ENCODE results near the gene FSTL5. TPM values are rescaled to one million over a fixed set of nuclear protein-coding genes. Genes with fewer than 3 reads are reported as not detected.
A peak's percentile ranks its signal among the peaks of the same experiment; 100 is the strongest.

Gene FSTL5
- total and polyA plus RNA-seq, 10 of the 15 experiments (the other 5 are each of a cell fraction or from before 2014, with no cell fraction given) = 0.04 to 2.4 (median 0.08) TPM; not detected in 4

DNA sequence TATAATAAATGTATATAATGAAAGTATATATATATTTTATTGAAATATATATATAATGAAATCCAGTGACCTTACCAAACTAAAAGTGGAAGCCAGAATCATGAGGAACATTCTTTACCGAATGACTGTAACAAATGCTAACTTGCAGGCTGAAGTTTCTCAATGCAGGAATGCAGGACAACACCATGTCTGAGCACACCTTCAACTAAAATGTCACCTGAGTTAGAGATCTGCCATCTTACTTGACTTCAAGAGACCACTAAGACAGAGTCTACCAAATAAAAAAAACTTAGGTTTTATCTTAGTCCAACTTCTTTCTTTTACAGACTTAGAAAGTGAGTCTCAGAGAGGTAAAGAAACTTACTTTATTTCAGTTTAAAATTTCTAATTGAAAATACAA, 176.2 kb downstream of the FSTL5 start (continued):
- TF ChIP-seq, protein P1, sequence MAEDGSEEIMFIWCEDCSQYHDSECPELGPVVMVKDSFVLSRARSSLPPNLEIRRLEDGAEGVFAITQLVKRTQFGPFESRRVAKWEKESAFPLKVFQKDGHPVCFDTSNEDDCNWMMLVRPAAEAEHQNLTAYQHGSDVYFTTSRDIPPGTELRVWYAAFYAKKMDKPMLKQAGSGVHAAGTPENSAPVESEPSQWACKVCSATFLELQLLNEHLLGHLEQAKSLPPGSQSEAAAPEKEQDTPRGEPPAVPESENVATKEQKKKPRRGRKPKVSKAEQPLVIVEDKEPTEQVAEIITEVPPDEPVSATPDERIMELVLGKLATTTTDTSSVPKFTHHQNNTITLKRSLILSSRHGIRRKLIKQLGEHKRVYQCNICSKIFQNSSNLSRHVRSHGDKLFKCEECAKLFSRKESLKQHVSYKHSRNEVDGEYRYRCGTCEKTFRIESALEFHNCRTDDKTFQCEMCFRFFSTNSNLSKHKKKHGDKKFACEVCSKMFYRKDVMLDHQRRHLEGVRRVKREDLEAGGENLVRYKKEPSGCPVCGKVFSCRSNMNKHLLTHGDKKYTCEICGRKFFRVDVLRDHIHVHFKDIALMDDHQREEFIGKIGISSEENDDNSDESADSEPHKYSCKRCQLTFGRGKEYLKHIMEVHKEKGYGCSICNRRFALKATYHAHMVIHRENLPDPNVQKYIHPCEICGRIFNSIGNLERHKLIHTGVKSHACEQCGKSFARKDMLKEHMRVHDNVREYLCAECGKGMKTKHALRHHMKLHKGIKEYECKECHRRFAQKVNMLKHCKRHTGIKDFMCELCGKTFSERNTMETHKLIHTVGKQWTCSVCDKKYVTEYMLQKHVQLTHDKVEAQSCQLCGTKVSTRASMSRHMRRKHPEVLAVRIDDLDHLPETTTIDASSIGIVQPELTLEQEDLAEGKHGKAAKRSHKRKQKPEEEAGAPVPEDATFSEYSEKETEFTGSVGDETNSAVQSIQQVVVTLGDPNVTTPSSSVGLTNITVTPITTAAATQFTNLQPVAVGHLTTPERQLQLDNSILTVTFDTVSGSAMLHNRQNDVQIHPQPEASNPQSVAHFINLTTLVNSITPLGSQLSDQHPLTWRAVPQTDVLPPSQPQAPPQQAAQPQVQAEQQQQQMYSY (CRISPR knock-in tag; IDR thresholded peaks at IDR 0.05) = no peak
- TF ChIP-seq RUNX3 (IDR thresholded peaks at IDR 0.05; ENCODE audit: low read length) (no peak), IKZF2 (IDR thresholded peaks at IDR 0.05) (no peak)

DNA sequence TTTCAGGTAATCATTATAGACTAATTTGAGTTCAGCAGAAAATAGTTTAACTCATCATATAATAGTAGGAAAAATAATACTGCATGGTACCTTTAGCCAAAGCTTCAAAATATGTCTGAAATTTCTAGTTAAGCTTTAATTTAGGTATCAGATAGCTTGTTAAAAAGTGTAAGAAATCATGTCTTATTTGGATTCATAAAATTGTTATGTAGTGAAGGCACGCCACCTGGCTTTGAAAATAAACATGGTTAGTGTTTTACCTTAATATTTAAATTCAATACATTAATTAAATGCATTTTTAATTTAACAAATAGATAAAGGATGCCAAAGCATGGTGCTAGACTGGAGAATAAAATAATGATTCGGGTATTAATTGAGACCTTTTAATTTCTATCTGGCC, 211.4 kb downstream of the FSTL5 start:
- in situ Hi-C loops (cut with MboI) = loop anchor here (25.0 kb wide), 1 partner anchor 690 kb away; no protein-coding TSS in a partner anchor
- DNase-seq (ENCODE audit: low read depth, low spot score) (no peak), ATAC-seq (no peak), FAIRE-seq (no peak)
- SMC1A ChIA-PET (ENCODE audit: uncharacterized antibody, unreplicated experiment) = interaction anchor here (0.9 to 2.4 kb wide), 22 partner anchors 9 to 705 kb away, joined by 3 to 24 read pairs (median 4); no protein-coding TSS in a partner anchor
- Histone ChIP-seq H3K4me3 (no peak overlapping the region), H3K27ac (ENCODE audit: control insufficient read depth, insufficient read depth) (no peak overlapping the region), H2AFZ (ENCODE audit: control insufficient read depth, low read depth, low read length) (no peak overlapping the region), H4K20me1 (ENCODE audit: control insufficient read depth, insufficient read depth) (no peaks in the 10 kb centered on the region), H3K79me2 (ENCODE audit: control insufficient read depth, insufficient read depth, low read length) (no peaks in the 10 kb centered on the region), H3K27me3 (replicated peaks in 1 of 2; ENCODE audit: control insufficient read depth in 2 of 2, insufficient read depth in 2 of 2, low read length in 1 of 2) (no peaks in the 10 kb centered on the region), H3K9me3 (replicated peaks; ENCODE audit: control insufficient read depth, insufficient read depth, low read length) (no peaks in the 10 kb centered on the region), H3K36me3 (ENCODE audit: control insufficient read depth in 2 of 2, insufficient read depth in 2 of 2, low read length in 1 of 2) (no peaks in the 10 kb centered on the region), H3K4me2 (ENCODE audit: control insufficient read depth, insufficient read depth) (no peak overlapping the region), H3K9ac (ENCODE audit: control insufficient read depth, insufficient read depth, low read length) (no peak overlapping the region), H3K4me1 (ENCODE audit: control insufficient read depth, insufficient read depth, low read length) (no peaks in the 10 kb centered on the region)
- RAD21 ChIA-PET (ENCODE audit: unreplicated experiment) = interaction anchor here (0.9 to 3.0 kb wide), 13 partner anchors 22 to 702 kb away, joined by 3 to 40 read pairs (median 5); no protein-coding TSS in a partner anchor
- WGBS (ENCODE audit: insufficient coverage, insufficient replicate concordance, low lambda C conversion rate, missing lambda C conversion rate) = 0% methylated on average over 2 of the region's 2 CpGs
- no TSS peak for BruUV-seq (replicated peaks)
- CTCF ChIA-PET = interaction anchor here (0.7 to 1.9 kb wide), 19 partner anchors 9 to 699 kb away, joined by 3 to 22 read pairs (median 5); no protein-coding TSS in a partner anchor
- POLR2A ChIA-PET = no interaction called here
- TF ChIP-seq, protein P2, sequence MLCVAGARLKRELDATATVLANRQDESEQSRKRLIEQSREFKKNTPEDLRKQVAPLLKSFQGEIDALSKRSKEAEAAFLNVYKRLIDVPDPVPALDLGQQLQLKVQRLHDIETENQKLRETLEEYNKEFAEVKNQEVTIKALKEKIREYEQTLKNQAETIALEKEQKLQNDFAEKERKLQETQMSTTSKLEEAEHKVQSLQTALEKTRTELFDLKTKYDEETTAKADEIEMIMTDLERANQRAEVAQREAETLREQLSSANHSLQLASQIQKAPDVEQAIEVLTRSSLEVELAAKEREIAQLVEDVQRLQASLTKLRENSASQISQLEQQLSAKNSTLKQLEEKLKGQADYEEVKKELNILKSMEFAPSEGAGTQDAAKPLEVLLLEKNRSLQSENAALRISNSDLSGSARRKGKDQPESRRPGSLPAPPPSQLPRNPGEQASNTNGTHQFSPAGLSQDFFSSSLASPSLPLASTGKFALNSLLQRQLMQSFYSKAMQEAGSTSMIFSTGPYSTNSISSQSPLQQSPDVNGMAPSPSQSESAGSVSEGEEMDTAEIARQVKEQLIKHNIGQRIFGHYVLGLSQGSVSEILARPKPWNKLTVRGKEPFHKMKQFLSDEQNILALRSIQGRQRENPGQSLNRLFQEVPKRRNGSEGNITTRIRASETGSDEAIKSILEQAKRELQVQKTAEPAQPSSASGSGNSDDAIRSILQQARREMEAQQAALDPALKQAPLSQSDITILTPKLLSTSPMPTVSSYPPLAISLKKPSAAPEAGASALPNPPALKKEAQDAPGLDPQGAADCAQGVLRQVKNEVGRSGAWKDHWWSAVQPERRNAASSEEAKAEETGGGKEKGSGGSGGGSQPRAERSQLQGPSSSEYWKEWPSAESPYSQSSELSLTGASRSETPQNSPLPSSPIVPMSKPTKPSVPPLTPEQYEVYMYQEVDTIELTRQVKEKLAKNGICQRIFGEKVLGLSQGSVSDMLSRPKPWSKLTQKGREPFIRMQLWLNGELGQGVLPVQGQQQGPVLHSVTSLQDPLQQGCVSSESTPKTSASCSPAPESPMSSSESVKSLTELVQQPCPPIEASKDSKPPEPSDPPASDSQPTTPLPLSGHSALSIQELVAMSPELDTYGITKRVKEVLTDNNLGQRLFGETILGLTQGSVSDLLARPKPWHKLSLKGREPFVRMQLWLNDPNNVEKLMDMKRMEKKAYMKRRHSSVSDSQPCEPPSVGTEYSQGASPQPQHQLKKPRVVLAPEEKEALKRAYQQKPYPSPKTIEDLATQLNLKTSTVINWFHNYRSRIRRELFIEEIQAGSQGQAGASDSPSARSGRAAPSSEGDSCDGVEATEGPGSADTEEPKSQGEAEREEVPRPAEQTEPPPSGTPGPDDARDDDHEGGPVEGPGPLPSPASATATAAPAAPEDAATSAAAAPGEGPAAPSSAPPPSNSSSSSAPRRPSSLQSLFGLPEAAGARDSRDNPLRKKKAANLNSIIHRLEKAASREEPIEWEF (IDR thresholded peaks at IDR 0.05; ENCODE audit: insufficient replicate concordance, low read depth, low read length) = no peak
- no peak for TF ChIP-seq MXI1 (IDR thresholded peaks at IDR 0.05; ENCODE audit: low read depth, low read length)
- TF ChIP-seq SMC3 (IDR thresholded peaks at IDR 0.05; ENCODE audit: borderline replicate concordance, low read length) = peak; percentile 52; the same call in 1 of the 2 replicates
- no peak for TF ChIP-seq GATAD2B (conservative IDR thresholded peaks at IDR 0.05; ENCODE audit: low read depth)
- intact Hi-C loops (cut with micrococcal nuclease; ENCODE audit: unreplicated experiment) = loop anchor here (2.0 to 5.0 kb wide), 3 partner anchors 388 to 700 kb away; no protein-coding TSS in a partner anchor

All from GM12878 (cell line).